Duodenal mucosa (tissue), 2 donors: Measurements from ENCODE around the gene PLAAT3.
A peak's percentile ranks its signal among the peaks of the same experiment; 100 is the strongest.
"Not testable (repeated sequence)": the region's sequence is repeated elsewhere in the genome, so short reads cannot be mapped to it uniquely, and the experiment has no call there.

Experiments
- H3K27ac ChIP-seq: one replicate; pipeline ENCODE4 v1.7.0; 2013; ENCODE audit warnings: low read depth, low read length
- H3K27me3 ChIP-seq, 2 donors: one replicate each; pipeline ENCODE4 v1.7.0; 2013; ENCODE audit warnings: low read length in 2 of 2, control low read depth in 1 of 2; ENCODE audit not compliant: insufficient read depth in 2 of 2, control insufficient read depth in 1 of 2
- H3K36me3 ChIP-seq, 2 donors: one replicate each; pipeline ENCODE4 v1.7.0; 2013; ENCODE audit warnings: low read length in 2 of 2, control low read depth in 1 of 2; ENCODE audit not compliant: insufficient read depth in 2 of 2, control insufficient read depth in 1 of 2
- H3K4me1 ChIP-seq, 2 donors: one replicate each; pipeline ENCODE4 v1.7.0; 2013; ENCODE audit warnings: low read length in 2 of 2, control low read depth in 1 of 2; ENCODE audit not compliant: insufficient read depth in 2 of 2, control insufficient read depth in 1 of 2
- H3K4me3 ChIP-seq, 2 donors: one replicate each; pipeline ENCODE4 v1.7.0; 2013; ENCODE audit warnings: low read length in 2 of 2, low read depth in 1 of 2
- H3K9ac ChIP-seq, 2 donors: one replicate each; pipeline ENCODE4 v1.7.0; 2013; ENCODE audit warnings: low read length in 2 of 2, low read depth in 1 of 2
- H3K9me3 ChIP-seq, 2 donors: one replicate each; pipeline ENCODE4 v1.7.0; 2013; ENCODE audit warnings: low read length in 2 of 2, control low read depth in 1 of 2; ENCODE audit not compliant: control insufficient read depth in 1 of 2

Gene PLAAT3

GRCh38 chr11:63609971-63610580 is 4.2 kb downstream of the PLAAT3 start:
- no peaks in the 10 kb centered on the region for H3K36me3 ChIP-seq

GRCh38 chr11:63609536-63609935 is 4.7 kb downstream of the PLAAT3 start:
- H3K27me3 ChIP-seq, result no peaks in the 10 kb centered on the region
- peak overlapping the region; percentile 5 to 10 for H3K9ac ChIP-seq
- no peaks in the 10 kb centered on the region for H3K9me3 ChIP-seq
- H3K4me3 ChIP-seq, result peak overlapping the region in 1 of 2 donors; percentile 16
- H3K36me3 ChIP-seq, result no peaks in the 10 kb centered on the region
- H3K4me1 ChIP-seq, result peaks cover 26 to 28% of the 10 kb centered on the region in 2 donors
- H3K27ac ChIP-seq, result no peak overlapping the region

More at GRCh38 chr11:63609971-63610580, 4.2 kb downstream of the PLAAT3 start:
- Histone ChIP-seq H3K9me3 (no peaks in the 10 kb centered on the region), H3K9ac (no peak overlapping the region), H3K27me3 (no peaks in the 10 kb centered on the region), H3K4me3 (no peak overlapping the region), H3K27ac (no peak overlapping the region), H3K4me1 (peaks cover 26 to 28% of the 10 kb centered on the region in 2 donors)

DNA sequence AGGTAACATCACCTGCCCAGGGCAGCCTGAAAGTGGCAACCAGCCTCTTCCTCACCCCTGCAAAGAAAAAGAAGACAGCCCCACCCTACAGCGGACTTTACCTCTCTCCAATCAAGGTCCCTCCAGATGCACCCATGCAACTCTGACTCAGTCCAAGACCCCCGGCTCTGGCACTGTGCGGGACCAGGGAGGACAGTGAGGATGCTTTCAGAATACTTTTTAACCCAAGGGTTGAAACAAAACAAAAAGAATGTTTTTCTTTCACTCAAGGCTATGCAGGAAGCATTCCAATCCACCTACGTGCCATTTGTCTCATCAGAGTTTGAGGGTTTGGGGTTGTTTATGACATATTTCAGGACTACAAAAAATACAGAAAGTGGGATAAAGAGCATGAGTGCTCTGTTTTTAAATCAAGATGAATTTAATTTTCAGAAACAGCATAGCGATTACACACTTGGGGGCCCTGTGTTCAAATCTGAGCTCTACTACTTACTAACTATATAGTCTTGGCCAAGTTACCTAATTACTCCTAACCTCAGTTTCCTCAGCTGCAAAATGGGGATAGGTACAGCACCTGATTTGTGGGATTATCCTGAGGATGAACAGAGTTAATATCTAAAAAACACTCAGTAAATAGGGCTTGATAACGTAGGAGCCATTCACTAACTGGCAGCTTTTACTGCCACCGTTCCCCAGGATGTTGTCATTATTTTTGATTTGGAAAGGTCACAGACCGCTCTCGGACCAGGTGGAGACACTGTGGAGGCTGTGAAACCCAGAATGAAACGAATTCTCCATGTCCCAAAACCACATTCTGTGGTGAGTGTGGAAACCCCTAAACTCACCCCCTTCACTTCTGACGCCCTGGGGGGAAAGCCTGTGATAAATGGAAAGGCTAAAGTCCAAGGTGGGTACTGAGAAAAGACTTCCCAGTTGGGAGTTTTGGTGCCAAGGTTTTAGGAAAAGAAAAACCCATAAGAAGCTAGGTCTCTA is 5.6 kb downstream of the PLAAT3 start:
- peaks cover 26 to 28% of the 10 kb centered on the region in 2 donors for H3K4me1 ChIP-seq
- H3K36me3 ChIP-seq, result no peaks in the 10 kb centered on the region
- H3K27me3 ChIP-seq, result no peaks in the 10 kb centered on the region
- H3K9me3 ChIP-seq, result no peaks in the 10 kb centered on the region
- H3K27ac ChIP-seq, result no peak overlapping the region
- H3K9ac ChIP-seq, result peak overlapping the region; percentile 5 to 10
- H3K4me3 ChIP-seq, result no peak overlapping the region

DNA sequence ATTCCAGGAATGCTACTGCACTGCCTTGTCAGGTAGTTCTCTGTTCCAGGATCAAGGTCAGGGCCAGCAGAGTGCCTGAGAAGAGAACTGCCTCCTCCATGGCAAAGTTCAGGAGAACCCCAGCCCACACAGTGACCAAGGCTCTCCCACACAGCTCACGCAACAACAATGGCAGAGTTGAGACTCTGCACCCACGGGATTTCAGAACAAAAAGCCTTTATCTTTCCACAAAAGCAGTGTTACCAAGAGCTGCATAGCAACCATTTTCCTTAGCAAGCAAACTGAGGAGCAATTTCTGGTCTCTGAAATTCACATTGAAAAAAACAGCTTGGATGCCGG is 11.1 kb downstream of the PLAAT3 start:
- Histone ChIP-seq H3K9me3 (no peaks in the 10 kb centered on the region), H3K27ac (no peak overlapping the region), H3K27me3 (no peaks in the 10 kb centered on the region), H3K9ac (no peak overlapping the region), H3K4me1 (peaks cover 0 to 1% of the 10 kb centered on the region in 2 donors), H3K36me3 (no peaks in the 10 kb centered on the region), H3K4me3 (no peak overlapping the region)

GRCh38 chr11:63602290-63603179 is 11.7 kb downstream of the PLAAT3 start:
- H3K4me1 ChIP-seq, H3K27ac ChIP-seq, H3K9ac ChIP-seq, H3K9me3 ChIP-seq, H3K4me3 ChIP-seq, H3K27me3 ChIP-seq, H3K36me3 ChIP-seq: not testable (repeated sequence)

DNA sequence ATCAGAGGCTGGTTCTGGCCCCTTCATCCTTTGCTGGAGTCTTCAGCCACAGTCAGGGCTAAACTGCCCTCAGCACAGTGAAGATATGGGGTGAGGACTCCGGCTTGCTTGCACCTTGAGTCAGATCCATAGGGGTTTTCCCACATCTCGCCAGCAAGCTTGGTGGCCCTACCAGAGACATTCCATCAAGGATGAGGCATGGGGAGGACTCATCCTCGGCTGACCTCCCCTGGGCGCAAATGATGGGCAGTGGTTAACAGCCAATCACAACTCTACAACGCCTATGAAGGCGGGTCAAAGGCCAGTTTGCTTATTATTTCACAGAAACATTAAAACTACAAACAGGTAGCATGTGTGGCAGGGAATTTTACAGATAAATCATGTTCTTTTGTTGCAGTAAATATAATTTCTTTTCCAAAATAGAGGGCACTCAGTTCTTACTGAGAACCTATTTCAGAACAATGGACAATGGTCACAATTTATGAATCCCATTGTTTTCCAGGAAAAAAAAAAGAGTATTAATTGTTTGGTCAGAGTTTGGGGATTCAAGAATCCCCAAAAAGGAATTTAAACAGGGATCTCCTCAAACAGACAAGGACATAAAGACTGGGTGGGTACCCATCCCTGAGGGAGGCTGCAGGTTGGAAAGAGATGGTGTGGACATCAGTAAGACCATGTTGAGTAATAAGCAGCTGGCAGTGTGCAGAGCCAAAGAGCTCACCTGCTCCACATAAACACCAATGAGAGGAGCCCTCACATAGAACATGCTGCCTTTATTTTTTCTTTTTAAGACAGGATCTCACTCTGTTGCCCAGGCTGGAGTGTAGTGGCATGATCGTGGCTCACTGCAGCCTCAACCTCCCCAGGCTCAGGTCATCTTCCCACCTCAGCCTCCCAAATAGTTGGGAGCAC is 14.8 kb downstream of the PLAAT3 start:
- Histone ChIP-seq H3K4me3 (no peak overlapping the region), H3K4me1 (no peaks in the 10 kb centered on the region), H3K27me3 (no peaks in the 10 kb centered on the region), H3K9ac (no peak overlapping the region), H3K36me3 (peaks cover 0 to 4% of the 10 kb centered on the region in 2 donors), H3K27ac (no peak overlapping the region), H3K9me3 (no peaks in the 10 kb centered on the region)

GRCh38 chr11:63598556-63598955 is 15.7 kb downstream of the PLAAT3 start:
- no peaks in the 10 kb centered on the region for H3K27me3 ChIP-seq
- no peaks in the 10 kb centered on the region for H3K9me3 ChIP-seq
- no peak overlapping the region for H3K4me3 ChIP-seq
- peaks cover 0 to 4% of the 10 kb centered on the region in 2 donors for H3K36me3 ChIP-seq
- H3K27ac ChIP-seq, result no peak overlapping the region
- no peaks in the 10 kb centered on the region for H3K4me1 ChIP-seq
- H3K9ac ChIP-seq, result no peak overlapping the region

DNA sequence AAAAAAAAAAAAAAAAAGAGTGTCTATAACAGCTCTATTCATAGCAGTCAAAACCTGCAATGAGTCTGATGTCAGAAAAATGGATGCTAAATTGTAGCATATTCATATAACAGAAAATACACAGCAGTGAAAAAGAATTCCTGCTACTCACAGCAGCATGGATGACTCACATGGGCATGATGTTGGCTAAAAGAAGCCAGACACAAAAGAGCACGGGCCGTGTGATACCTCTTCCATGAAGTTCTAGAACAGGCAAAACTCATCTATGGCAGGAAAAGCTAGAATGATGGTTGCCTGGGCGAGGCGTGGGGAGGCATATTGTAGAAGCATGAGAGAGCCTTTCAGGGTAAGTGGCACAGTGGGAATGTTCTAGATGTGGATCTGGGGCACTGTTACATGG is 18.9 kb downstream of the PLAAT3 start:
- no peak overlapping the region for H3K27ac ChIP-seq
- H3K9ac ChIP-seq, result no peak overlapping the region
- H3K4me1 ChIP-seq, result no peaks in the 10 kb centered on the region
- peaks cover 0 to 4% of the 10 kb centered on the region in 2 donors for H3K36me3 ChIP-seq
- no peak overlapping the region for H3K4me3 ChIP-seq
- no peaks in the 10 kb centered on the region for H3K9me3 ChIP-seq
- no peaks in the 10 kb centered on the region for H3K27me3 ChIP-seq

- Histone ChIP-seq H3K36me3 (peaks cover 0 to 4% of the 10 kb centered on the region in 2 donors), H3K27me3 (no peaks in the 10 kb centered on the region), H3K9me3 (no peaks in the 10 kb centered on the region), H3K27ac (no peak overlapping the region), H3K4me1 (no peaks in the 10 kb centered on the region), H3K9ac (no peak overlapping the region), H3K4me3 (no peak overlapping the region)
Observed at GRCh38 chr11:63592975-63593395, 21.2 kb downstream of the PLAAT3 start.
